Ovary (tissue), 3 donors: ENCODE results near the gene LRCH3.

Experiments
- CTCF ChIP-seq, 3 donors: fragments of 450-650 bp in 2 of 3; fragments of 200-600 bp in 1 of 3; IDR thresholded peaks; one replicate each; pipeline versions ENCODE4 v1.5.1 to v1.8.0; 2016 to 2022; ENCODE audit warnings: antibody characterized with exemption in 3 of 3, mild to moderate bottlenecking in 1 of 3
- POLR2A ChIP-seq: fragments of 450-650 bp; IDR thresholded peaks from one replicate; pipeline ENCODE4 v1.6.1; 2017; ENCODE audit warnings: antibody characterized with exemption, mild to moderate bottlenecking, moderate library complexity
- donor health status: DM: no; HTN: no; CAD: no.

DNA sequence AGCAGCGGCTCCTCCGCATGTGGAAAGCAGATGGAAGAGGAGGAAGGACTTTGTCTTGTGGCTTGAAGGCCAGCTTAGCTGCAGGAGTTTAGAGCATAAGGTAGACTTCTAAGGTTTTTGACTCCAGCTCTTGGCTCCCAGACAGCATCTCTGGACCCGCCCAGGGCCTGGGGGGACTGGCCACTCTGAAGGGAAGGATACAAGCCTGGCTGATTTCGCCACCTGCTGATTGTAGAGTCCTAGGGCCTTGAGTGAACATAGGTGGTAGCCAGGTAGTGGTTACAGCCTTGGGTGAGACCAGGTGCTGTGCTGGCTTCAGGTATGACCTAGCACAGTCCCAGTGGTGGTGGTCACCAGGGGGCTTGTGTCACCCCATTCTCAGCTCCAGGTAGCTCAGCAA is 110.6 kb downstream of the LRCH3 start:
- no peak for TF ChIP-seq POLR2A
- no peak for TF ChIP-seq CTCF (IDR thresholded peaks at IDR 0.05)
